GM08714 (cell line): ENCODE results near the gene ZNF488.

ENCODE experiments used
- H3K4me3 ChIP-seq: fragments of 200-500 bp; sonication (Bioruptor generic); 2 replicates; pipeline ENCODE4 v1.5.1; 2014; ENCODE audit warnings: mild to moderate bottlenecking, low read length, inconsistent platforms
- ZNF274 ChIP-seq: IDR thresholded peaks from 2 replicates; pipeline ENCODE4 v1.6.1; 2012; ENCODE audit warnings: mild to moderate bottlenecking, low read depth, low read length

ZNF488 gene

GRCh38 chr10:47370015-47370767 lies 13.9 kb downstream of the ZNF488 start:
- H3K4me3 ChIP-seq = no peak overlapping the region
- TF ChIP-seq ZNF274 = no peak

DNA sequence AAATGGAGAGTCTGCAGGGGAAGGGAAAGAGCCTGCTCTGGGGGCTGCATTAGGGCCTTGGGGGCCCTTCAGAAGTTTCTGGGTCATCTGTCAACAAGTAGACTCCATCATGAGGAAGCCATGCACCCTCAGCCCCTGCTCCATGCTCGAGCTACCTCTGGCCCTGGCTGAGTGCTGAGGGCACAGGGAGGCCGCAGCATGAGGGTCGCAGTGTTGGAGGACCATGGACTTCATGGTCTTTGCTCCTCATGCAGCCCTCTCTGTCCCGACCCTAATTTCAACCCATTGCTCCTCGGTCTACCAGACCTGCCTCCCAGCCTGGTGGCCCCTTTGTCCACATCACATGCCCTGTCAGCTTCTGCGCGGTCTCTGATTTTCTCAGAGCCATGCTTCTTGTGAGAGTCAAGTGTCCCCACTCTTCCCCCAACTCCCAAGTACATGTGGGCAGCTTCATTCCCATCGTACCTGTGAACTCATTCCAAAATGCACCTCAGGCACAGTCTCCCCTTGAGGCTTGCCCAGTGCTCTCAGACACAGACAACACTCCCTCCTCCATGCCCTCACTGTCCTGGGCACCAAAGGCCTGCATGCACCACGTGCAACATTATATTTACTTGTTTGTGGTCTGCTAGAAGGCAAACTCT lies 14.7 kb downstream of the ZNF488 start:
- no peak overlapping the region for H3K4me3 ChIP-seq
- no peak for TF ChIP-seq ZNF274

DNA sequence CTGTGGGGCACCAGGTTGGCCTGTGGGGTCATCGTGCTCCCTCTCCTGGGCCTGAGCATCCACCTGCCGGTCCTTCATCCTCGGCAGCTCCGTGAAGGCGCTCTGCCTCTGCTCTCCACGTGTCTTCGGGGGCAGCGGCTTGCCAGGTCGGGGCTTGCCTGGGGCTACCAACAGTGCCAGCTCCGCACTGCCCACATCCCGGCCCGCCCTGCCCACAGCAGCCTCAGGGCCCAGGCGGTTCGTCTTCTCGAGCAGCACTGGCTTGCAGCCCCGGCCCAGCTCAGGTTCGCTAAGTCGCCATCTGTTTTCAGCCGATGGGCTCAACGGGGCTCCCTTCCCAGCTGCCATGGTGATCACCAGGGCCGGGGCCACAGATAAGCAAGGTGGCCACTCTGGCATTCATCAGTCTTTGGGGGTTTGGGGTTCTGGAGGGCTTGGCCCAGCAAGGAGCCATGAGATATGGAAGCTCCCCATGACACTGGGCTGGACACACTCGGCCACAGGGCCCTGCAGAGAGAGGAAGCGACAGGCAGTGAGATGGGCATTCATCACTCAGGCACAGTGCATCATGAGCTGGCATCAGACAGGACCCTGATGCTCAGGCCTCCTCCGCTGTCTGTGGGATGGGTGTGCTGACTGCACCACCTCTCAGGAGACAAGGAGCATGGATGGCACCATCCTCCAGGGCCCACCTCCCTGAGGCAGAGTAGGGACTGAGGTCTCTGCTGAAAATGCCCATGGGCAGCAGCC lies 15.5 kb downstream of the ZNF488 start:
- H3K4me3 ChIP-seq = no peak overlapping the region
- TF ChIP-seq ZNF274 = no peak

- TF ChIP-seq ZNF274 = no peak
- no peak overlapping the region for H3K4me3 ChIP-seq
Observed at GRCh38 chr10:47367646-47368045, 16.4 kb downstream of the ZNF488 start.

- no peak overlapping the region for H3K4me3 ChIP-seq
- no peak for TF ChIP-seq ZNF274
Observed at GRCh38 chr10:47366731-47367460, 17.2 kb downstream of the ZNF488 start.

GRCh38 chr10:47366181-47366631 lies 17.9 kb downstream of the ZNF488 start:
- no peak overlapping the region for H3K4me3 ChIP-seq
- no peak for TF ChIP-seq ZNF274

DNA sequence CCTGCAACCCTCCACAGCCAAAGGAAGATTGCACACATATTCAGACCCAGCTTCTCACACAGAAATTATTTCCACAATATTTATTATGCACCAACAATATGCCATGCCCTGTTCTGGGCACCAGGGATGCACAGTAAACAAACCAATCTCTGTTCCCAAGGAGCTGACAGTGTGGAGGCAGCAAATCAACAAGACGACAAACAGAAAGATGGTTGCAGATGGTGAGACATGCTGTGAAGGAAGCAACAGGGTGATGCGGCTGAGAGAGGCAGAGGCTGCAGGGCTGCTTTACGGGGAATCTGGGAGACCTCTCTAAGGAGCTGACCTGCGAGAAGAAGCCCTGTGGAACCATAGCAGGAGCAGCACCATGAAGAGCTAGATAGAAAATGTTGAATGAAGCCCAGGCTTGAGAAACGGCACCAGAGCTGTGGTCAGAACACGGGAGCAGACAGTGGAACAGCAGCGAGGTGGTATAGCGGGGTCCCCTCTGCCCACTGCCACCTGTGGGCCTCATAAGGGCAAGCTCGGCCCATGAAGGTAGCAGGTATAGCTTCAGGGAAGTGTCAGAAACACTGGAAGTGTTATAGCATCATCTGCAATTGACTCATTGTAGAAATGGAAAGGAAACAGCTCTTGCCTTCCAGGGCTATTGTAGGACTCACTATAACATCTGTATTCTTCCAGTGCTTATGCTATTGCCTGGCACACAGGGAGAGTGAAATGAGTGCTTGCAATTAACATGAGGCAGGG lies 18.5 kb downstream of the ZNF488 start:
- no peak for TF ChIP-seq ZNF274
- H3K4me3 ChIP-seq = no peak overlapping the region

GRCh38 chr10:47364911-47365310 lies 19.2 kb downstream of the ZNF488 start:
- TF ChIP-seq ZNF274 = no peak
- no peak overlapping the region for H3K4me3 ChIP-seq

DNA sequence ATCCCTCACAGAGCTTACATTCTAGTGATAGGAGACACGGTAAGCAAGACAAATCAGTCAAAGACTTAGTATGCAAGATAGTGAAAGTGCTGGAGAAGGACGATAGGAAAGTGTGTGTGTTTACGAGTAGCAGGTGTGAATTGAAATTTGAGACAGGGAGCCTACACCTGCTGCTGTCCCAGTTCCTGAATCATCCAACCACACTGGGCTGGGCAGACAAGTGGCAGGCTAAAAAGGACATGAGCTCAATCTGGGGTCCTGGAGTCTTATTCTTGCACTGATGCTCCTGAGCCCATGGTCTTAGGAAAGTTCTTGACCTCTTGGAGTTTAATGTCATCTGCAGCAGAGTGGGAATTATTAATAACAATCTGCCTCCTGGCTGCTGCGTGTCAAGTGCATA lies 19.7 kb downstream of the ZNF488 start:
- no peak for TF ChIP-seq ZNF274
- no peak overlapping the region for H3K4me3 ChIP-seq

- no peak for TF ChIP-seq ZNF274
- no peak overlapping the region for H3K4me3 ChIP-seq
Observed at GRCh38 chr10:47363781-47364180, 20.3 kb downstream of the ZNF488 start.

- no peak overlapping the region for H3K4me3 ChIP-seq
- no peak for TF ChIP-seq ZNF274
Observed at GRCh38 chr10:47362199-47362598, 21.9 kb downstream of the ZNF488 start.

GRCh38 chr10:47361293-47361692 lies 22.8 kb downstream of the ZNF488 start:
- no peak for TF ChIP-seq ZNF274
- no peak overlapping the region for H3K4me3 ChIP-seq

- TF ChIP-seq ZNF274 = no peak
- H3K4me3 ChIP-seq = no peak overlapping the region
Observed at GRCh38 chr10:47360419-47361040, 23.6 kb downstream of the ZNF488 start.
